PFSK-1 (cell line): ENCODE measurements around the gene SNRPA1.

Experiments
- POLR2AphosphoS5 ChIP-seq: IDR thresholded peaks from 2 replicates; pipeline ENCODE4 v1.6.1; 2012; ENCODE audit warnings: low read depth, mild to moderate bottlenecking, control low read depth, low read length, moderate library complexity
- TAF1 ChIP-seq: IDR thresholded peaks from 2 replicates; pipeline ENCODE4 v1.6.1; 2012; ENCODE audit warnings: low read length, control low read depth, borderline replicate concordance; ENCODE audit not compliant: insufficient read depth

DNA sequence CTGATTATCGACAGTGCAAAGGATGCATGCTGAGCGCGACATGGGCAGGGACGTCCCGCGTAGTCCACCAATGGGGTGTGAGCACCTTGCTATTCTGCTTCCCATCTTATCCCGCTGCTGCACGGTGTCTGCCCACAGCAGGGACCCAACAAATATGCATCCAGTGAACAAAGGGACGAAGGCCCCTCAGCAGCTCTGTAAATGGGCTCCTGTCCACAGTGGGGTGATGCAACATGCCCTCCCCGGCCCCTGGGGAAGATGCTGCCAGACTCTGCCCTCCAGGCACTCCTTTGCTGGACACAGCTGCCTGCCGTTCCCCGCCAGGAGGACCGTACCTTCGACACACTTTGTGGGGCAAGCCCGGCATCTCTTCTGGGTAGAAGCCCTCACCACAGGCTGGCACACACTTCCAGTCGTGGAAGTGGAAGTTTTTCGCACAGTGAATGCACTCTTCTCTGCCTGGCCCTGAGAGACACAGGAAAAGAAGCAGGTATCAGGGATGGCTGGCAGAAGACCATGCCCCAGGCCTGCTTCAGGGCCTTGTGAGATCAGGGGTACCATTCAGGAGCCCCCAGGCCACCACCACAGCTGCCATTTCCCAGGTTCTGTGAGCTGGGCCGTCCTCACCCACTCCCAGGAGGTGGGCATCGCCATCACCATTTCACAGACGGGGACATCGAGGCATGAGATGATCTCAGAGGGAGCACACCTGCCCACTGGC lies 18.2 kb upstream of the SNRPA1 start:
- TF ChIP-seq POLR2AphosphoS5 (no peak), TAF1 (no peak)
